ENCODE data around the gene FNDC8. TPM values are rescaled to one million over a fixed set of nuclear protein-coding genes. Genes with fewer than 3 reads are reported as not detected.
"Not testable (repeated sequence)": the region's sequence is repeated elsewhere in the genome, so short reads cannot be mapped to it uniquely, and the experiment has no call there.

Gene FNDC8
- total RNA-seq, 4 donors from 2014 or later = not detected

- no peaks in the 10 kb centered on the region for H3K27me3 ChIP-seq
- no peaks in the 10 kb centered on the region for H3K9me3 ChIP-seq
- 63 to 75% methylated on average over 4 of the region's 4 CpGs for WGBS, 2 donors
- no peaks in the 10 kb centered on the region for H3K36me3 ChIP-seq
- TF ChIP-seq POLR2A (IDR thresholded peaks at IDR 0.05) (no peak), CTCF (IDR thresholded peaks at IDR 0.05) (no peak)
- intact Hi-C loops (cut with DNase I) = no loop called here
- no peak within 1 kb of the TSS for H3K27ac ChIP-seq
- no peak within 1 kb of the TSS for H3K4me3 ChIP-seq (replicated peaks in 1 of 3)
- DNase-seq = no peak
- peaks cover 0 to 1% of the 10 kb centered on the region in 2 donors for H3K4me1 ChIP-seq
These were observed 26.0 kb downstream of the FNDC8 start, which contains the start of gene UNC45B for GRCh38 chr17:35147375-35147905. TSS of gene UNC45B (plus strand) at chr17:35147817. CDS start at chr17:35148264, 447 bp downstream.

- Histone ChIP-seq H3K4me1 (no peaks in the 10 kb centered on the region), H3K27me3 (no peaks in the 10 kb centered on the region), H3K4me3 (replicated peaks in 1 of 3) (no peak overlapping the region), H3K9me3 (no peaks in the 10 kb centered on the region), H3K27ac (no peak overlapping the region), H3K36me3 (no peaks in the 10 kb centered on the region)
- intact Hi-C loops (cut with DNase I) = no loop called here
- 51 to 76% methylated on average over 4 to 9 of the region's 9 CpGs for WGBS, 2 donors
- TF ChIP-seq POLR2A (IDR thresholded peaks at IDR 0.05) (no peak), CTCF (IDR thresholded peaks at IDR 0.05) (no peak)
- no peak for DNase-seq
These were observed 26.7 kb downstream of the FNDC8 start for GRCh38 chr17:35148144-35148543.

- DNase-seq = no peak
- Histone ChIP-seq H3K4me3 (replicated peaks in 1 of 3) (no peak overlapping the region), H3K27me3 (no peaks in the 10 kb centered on the region), H3K36me3 (no peaks in the 10 kb centered on the region), H3K4me1 (no peaks in the 10 kb centered on the region), H3K27ac (no peak overlapping the region), H3K9me3 (no peaks in the 10 kb centered on the region)
- TF ChIP-seq POLR2A (IDR thresholded peaks at IDR 0.05) (no peak), CTCF (IDR thresholded peaks at IDR 0.05) (no peak)
- WGBS, 2 donors = 94% methylated on average over 7 to 11 of the region's 11 CpGs
- intact Hi-C loops (cut with DNase I) = no loop called here
These were observed 28.5 kb downstream of the FNDC8 start for GRCh38 chr17:35149941-35150340.

GRCh38 chr17:35151080-35151479 lies 29.7 kb downstream of the FNDC8 start:
- H3K36me3 ChIP-seq; DNase-seq; H3K9me3 ChIP-seq; H3K27ac ChIP-seq; intact Hi-C loops (cut with DNase I); H3K27me3 ChIP-seq; H3K4me3 ChIP-seq (replicated peaks in 1 of 3); H3K4me1 ChIP-seq: not testable (repeated sequence)
- 83 to 91% methylated on average over 29 of the region's 29 CpGs for WGBS, 2 donors

GRCh38 chr17:35152421-35153140 lies 31.2 kb downstream of the FNDC8 start:
- intact Hi-C loops (cut with DNase I) = no loop called here
- H3K27ac ChIP-seq = no peak overlapping the region
- no peak overlapping the region for H3K4me3 ChIP-seq (replicated peaks in 1 of 3)
- no peak for TF ChIP-seq CTCF (IDR thresholded peaks at IDR 0.05)
- TF ChIP-seq POLR2A (IDR thresholded peaks at IDR 0.05) = no peak
- no peaks in the 10 kb centered on the region for H3K27me3 ChIP-seq
- no peaks in the 10 kb centered on the region for H3K36me3 ChIP-seq
- H3K9me3 ChIP-seq = no peaks in the 10 kb centered on the region
- no peak for DNase-seq
- no peaks in the 10 kb centered on the region for H3K4me1 ChIP-seq
- 61 to 63% methylated on average over 13 of the region's 13 CpGs for WGBS, 2 donors
